Endothelial cell of umbilical vein (primary cell): ENCODE measurements around the gene ZNF304. TPM values are rescaled to one million over a fixed set of nuclear protein-coding genes. Genes with fewer than 3 reads are reported as not detected.

Experiments
- BruUV-seq: library from RNA; stranded (reverse); fragments of 400-500 nt; replicated peaks from 2 replicates; lab custom pipeline; 2021; lab: Mats Ljungman, UMichigan
- CTCF ChIA-PET: fragments of 300-600, 350-600 bp; sonication (Branson Sonifier 250); formaldehyde crosslinking; loops from one replicate; lab custom pipeline; 2021; ENCODE audit warnings: antibody characterized with exemption, inconsistent platforms; lab: Charles Lee
- POLR2A ChIA-PET: fragments of 300-600, 350-600 bp; sonication (Branson Sonifier 250); formaldehyde crosslinking; loops from one replicate; lab custom pipeline; 2021; ENCODE audit warnings: antibody characterized with exemption, inconsistent platforms; lab: Charles Lee
- DNase-seq: peaks from one replicate; pipeline ENCODE4 v3.0.0-alpha.2; 2011; ENCODE audit warnings: low read depth, low spot score
- FAIRE-seq: peaks from 2 replicates; lab custom pipeline; 2011; peaks lifted over from hg19 to GRCh38; lab: Jason Lieb, UNC
- H2AFZ ChIP-seq: 2 replicates; pipeline ENCODE4 v1.6.0; 2012; ENCODE audit warnings: low read depth, low read length, control low read depth, inconsistent platforms
- H3K27ac ChIP-seq: 2 replicates; pipeline ENCODE4 v1.5.1; 2011; ENCODE audit warnings: low read depth, mild to moderate bottlenecking, control low read depth, low read length, moderate library complexity; ENCODE audit not compliant: insufficient read depth
- H3K27me3 ChIP-seq, 2 experiments: 2 replicates each; pipeline versions ENCODE4 v1.6.0 to v1.6.1; 2011; ENCODE audit warnings: low read length in 2 of 2, mixed read lengths in 1 of 2; ENCODE audit not compliant: control insufficient read depth in 2 of 2, insufficient read depth in 2 of 2
- H3K36me3 ChIP-seq, 2 experiments: 2 replicates in 1 of 2; 3 replicates in 1 of 2; pipeline ENCODE4 v1.5.1; 2011; ENCODE audit warnings: low read length in 2 of 2, mild to moderate bottlenecking in 1 of 2, moderate library complexity in 1 of 2; ENCODE audit not compliant: control insufficient read depth in 2 of 2, insufficient read depth in 2 of 2; ENCODE audit errors: extremely low read depth in 1 of 2
- H3K4me1 ChIP-seq: 3 replicates; pipeline ENCODE4 v1.5.1; 2011; ENCODE audit warnings: mild to moderate bottlenecking, low read length; ENCODE audit not compliant: control insufficient read depth, insufficient read depth; ENCODE audit errors: extremely low read depth
- H3K4me2 ChIP-seq: 2 replicates; pipeline ENCODE4 v1.6.1; 2011; ENCODE audit warnings: low read length, control low read depth, mixed read lengths; ENCODE audit not compliant: insufficient read depth
- H3K4me3 ChIP-seq, 3 experiments: fragments of 200-600 bp in 1 of 3; sonication (generic), shearing (Covaris generic) in 1 of 3; replicated peaks in 1 of 3; 2 replicates each; pipeline ENCODE4 v1.5.1; 2011 to 2016; ENCODE audit warnings: control low read depth in 3 of 3, low read length in 3 of 3, mild to moderate bottlenecking in 2 of 3, inconsistent platforms in 1 of 3, low read depth in 1 of 3, moderate library complexity in 1 of 3; ENCODE audit not compliant: insufficient read depth in 1 of 3
- H3K79me2 ChIP-seq: 2 replicates; pipeline ENCODE4 v1.6.0; 2012; ENCODE audit warnings: low read length, inconsistent platforms; ENCODE audit not compliant: control insufficient read depth, insufficient read depth
- H3K9ac ChIP-seq: replicated peaks from 2 replicates; pipeline ENCODE3; 2011; ENCODE audit warnings: low read length, control low read depth; ENCODE audit not compliant: insufficient read depth; ENCODE audit errors: extremely low read depth
- H3K9me1 ChIP-seq: replicated peaks from 3 replicates; pipeline ENCODE4 v1.6.0; 2011; ENCODE audit warnings: mild to moderate bottlenecking, low read length; ENCODE audit not compliant: control insufficient read depth, insufficient read depth; ENCODE audit errors: extremely low read depth
- H3K9me3 ChIP-seq: replicated peaks from 2 replicates; pipeline ENCODE4 v1.5.1; 2012; ENCODE audit warnings: low read length, inconsistent platforms; ENCODE audit not compliant: control insufficient read depth, insufficient read depth
- H4K20me1 ChIP-seq: replicated peaks from 2 replicates; pipeline ENCODE3; 2011; ENCODE audit warnings: mild to moderate bottlenecking, low read length; ENCODE audit not compliant: control insufficient read depth, insufficient read depth; ENCODE audit errors: extremely low read depth
- EZH2 ChIP-seq: IDR thresholded peaks from 2 replicates; pipeline ENCODE4 v1.6.1; 2012; ENCODE audit warnings: borderline replicate concordance, low read depth, mild to moderate bottlenecking, moderate library complexity, low read length, inconsistent platforms; ENCODE audit not compliant: severe bottlenecking
- FOS ChIP-seq: IDR thresholded peaks from 2 replicates; pipeline ENCODE4 v1.6.1; 2011; ENCODE audit warnings: mild to moderate bottlenecking, low read length, moderate library complexity, borderline replicate concordance; ENCODE audit not compliant: insufficient read depth
- GATA2 ChIP-seq: IDR thresholded peaks from 2 replicates; pipeline ENCODE4 v1.7.0; 2011; ENCODE audit warnings: low read depth, mild to moderate bottlenecking, moderate library complexity, mixed read lengths, low read length; ENCODE audit not compliant: insufficient read length, insufficient read depth
- JUN ChIP-seq: IDR thresholded peaks from 2 replicates; pipeline ENCODE4 v1.6.1; 2011; ENCODE audit warnings: borderline replicate concordance, low read depth; ENCODE audit not compliant: insufficient read length, insufficient read depth
- POLR2AphosphoS5 ChIP-seq: IDR thresholded peaks from 2 replicates; pipeline ENCODE4 v1.6.1; 2012; ENCODE audit warnings: low read depth, mild to moderate bottlenecking, control low read depth, low read length, moderate library complexity; ENCODE audit not compliant: insufficient read depth
- dilution Hi-C: fragments of 300-500 bp; cut with MboI; formaldehyde crosslinking; loops from one replicate; pipeline ENCODE4 v1.15.0; 2019; ENCODE audit warnings: low sequenced_read_pairs; ENCODE audit not compliant: extremely low pct_ligation_motif_present
- intact Hi-C: fragments of 100-400 bp; cut with micrococcal nuclease; formaldehyde crosslinking; loops from one replicate; pipeline ENCODE4 v1.10.0; 2022
- polyA plus RNA-seq, 4 experiments: library from polyadenylated mRNA; depleted of rRNA in 3 of 4; stranded (reverse) in 3 of 4; unstranded in 1 of 4; fragments of >200 nt; gene quantifications; 2 replicates each; pipeline versions ENCODE4 v1.2.1 to v1.2.3, GENCODE V29; 2011 to 2012; ENCODE audit warnings: missing spikeins in 1 of 4
- total RNA-seq: library from RNA; stranded (reverse); gene quantifications from 2 replicates; pipeline ENCODE4 v1.2.3, GENCODE V29; 2021
- TF ChIP-seq, protein P1 (sequence below): IDR thresholded peaks from 2 replicates; pipeline ENCODE4 v1.6.1; 2011; ENCODE audit not compliant: insufficient read depth, insufficient read length

The ZNF304 gene
- total and polyA plus RNA-seq, 2 donors (not counting 3 experiments of a cell fraction or from before 2014, with no cell fraction given): 2.5 to 5.3 TPM

DNA sequence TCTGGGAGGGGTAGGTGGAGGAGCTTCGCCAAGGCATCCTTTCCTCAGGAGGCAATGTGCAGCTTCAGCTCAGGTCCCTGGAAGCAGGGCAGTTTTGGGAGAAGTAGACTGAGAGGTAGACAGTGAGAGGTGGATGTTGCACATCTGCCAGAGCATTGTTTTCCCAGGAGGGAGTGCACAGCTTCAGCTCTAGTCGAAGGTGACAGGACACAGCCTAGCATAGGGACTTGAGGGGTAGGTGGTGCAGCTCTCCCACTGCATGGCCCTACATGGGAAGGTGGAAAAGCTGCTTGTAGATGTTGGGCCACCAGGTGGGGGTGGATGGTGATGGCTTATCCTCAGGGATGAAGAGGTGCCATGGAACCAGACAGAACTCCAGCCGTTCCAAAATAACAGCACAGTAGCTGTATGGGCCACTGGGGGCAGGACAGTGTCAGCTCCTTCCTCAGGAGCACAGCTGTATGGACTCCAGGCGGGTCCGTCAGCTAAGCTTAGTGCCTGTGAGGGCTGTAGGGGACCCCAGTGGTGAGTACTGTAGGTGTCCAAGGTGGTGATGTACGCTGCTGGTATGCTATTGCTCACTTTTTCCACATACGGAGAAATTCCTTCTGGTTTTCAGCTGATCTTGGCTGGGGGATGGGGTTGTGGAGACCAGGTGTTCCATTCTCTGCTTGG, 48.2 kb upstream of the ZNF304 start:
- no peak overlapping the region for H3K4me3 ChIP-seq
- H3K36me3 ChIP-seq: peaks cover 0 to 12% of the 10 kb centered on the region in 2 experiments
- no peaks in the 10 kb centered on the region for H3K4me1 ChIP-seq
- no peak overlapping the region for H3K4me2 ChIP-seq
- no peaks in the 10 kb centered on the region for H4K20me1 ChIP-seq
- DNase-seq: no peak
- ChIA-PET CTCF (interaction anchor here (1.3 kb wide), 1 partner anchor 9 kb away, joined by 3 read pairs; no protein-coding TSS in a partner anchor), POLR2A (no interaction called here)
- no TSS peak for BruUV-seq
- no peaks in the 10 kb centered on the region for H3K9me3 ChIP-seq
- H3K27ac ChIP-seq: no peak overlapping the region
- no peak overlapping the region for H3K9ac ChIP-seq
- H3K27me3 ChIP-seq: no peaks in the 10 kb centered on the region
- dilution Hi-C loops (no loop called here), intact Hi-C loops (no loop called here)
- H2AFZ ChIP-seq: no peak overlapping the region
- no peak for FAIRE-seq
- TF ChIP-seq POLR2AphosphoS5 (no peak), EZH2 (no peak), JUN (no peak)
- TF ChIP-seq, protein P1, sequence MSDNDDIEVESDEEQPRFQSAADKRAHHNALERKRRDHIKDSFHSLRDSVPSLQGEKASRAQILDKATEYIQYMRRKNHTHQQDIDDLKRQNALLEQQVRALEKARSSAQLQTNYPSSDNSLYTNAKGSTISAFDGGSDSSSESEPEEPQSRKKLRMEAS: no peak
- no peaks in the 10 kb centered on the region for H3K9me1 ChIP-seq
- H3K79me2 ChIP-seq: peaks cover 24% of the 10 kb centered on the region

GRCh38 chr19:57305056-57305455, 46.0 kb upstream of the ZNF304 start:
- Histone ChIP-seq H4K20me1 (no peaks in the 10 kb centered on the region), H3K27ac (no peak overlapping the region), H3K9ac (no peak overlapping the region), H3K4me2 (no peak overlapping the region), H3K4me1 (no peaks in the 10 kb centered on the region), H3K79me2 (peaks cover 17% of the 10 kb centered on the region), H3K4me3 (no peak overlapping the region), H3K27me3 (no peaks in the 10 kb centered on the region), H3K9me1 (no peaks in the 10 kb centered on the region), H2AFZ (no peak overlapping the region), H3K9me3 (peaks cover 2% of the 10 kb centered on the region), H3K36me3 (peaks cover 0 to 12% of the 10 kb centered on the region in 2 experiments)
- ChIA-PET POLR2A (no interaction called here), CTCF (no interaction called here)
- DNase-seq: no peak
- no peak for TF ChIP-seq EZH2
- no peak for TF ChIP-seq GATA2
- TF ChIP-seq FOS: no peak
- FAIRE-seq: no peak
- BruUV-seq: no TSS peak
- intact Hi-C loops: no loop called here
- dilution Hi-C loops: no loop called here
